T-helper 22 cell (primary cell): Measurements from ENCODE around the gene CLMP.

Source experiments
- DNase-seq: peaks from one replicate; pipeline ENCODE4 v3.0.0-alpha.2; 2020; ENCODE audit warnings: low read depth

Gene CLMP

DNA sequence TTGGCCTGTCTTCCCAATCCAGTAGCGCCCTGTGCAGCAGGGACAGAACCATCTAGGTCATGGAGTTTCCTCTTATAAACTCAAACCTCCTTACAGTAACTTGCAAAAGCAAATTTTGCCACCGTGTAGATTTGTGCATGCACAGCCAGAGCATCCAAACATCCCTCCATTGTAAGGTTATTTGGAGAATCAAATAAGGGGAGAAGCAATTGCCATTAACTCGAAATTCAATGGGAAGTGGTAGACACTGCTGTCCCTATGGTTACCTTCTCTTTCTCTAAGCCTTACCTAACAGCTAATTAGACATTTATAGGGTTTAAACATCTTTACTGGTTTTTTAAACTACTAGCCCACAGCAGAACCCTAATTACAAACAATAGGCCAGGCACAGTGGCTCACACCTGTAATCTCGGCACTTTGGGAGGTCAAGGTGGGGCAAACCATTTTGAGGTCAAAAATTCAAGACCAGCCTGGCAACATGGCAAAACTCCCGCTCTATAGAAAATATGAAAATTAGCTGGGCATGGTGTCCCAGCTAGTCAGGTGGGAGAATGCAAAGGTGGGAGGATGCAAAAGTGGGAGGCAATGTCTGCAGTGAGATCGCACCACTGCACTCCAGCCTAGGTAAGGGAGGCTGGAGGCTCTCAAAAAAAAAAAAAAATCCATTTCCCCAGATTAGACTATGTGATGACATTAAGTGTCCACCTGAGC is 139.7 kb downstream of the CLMP start:
- no peak for DNase-seq

DNA sequence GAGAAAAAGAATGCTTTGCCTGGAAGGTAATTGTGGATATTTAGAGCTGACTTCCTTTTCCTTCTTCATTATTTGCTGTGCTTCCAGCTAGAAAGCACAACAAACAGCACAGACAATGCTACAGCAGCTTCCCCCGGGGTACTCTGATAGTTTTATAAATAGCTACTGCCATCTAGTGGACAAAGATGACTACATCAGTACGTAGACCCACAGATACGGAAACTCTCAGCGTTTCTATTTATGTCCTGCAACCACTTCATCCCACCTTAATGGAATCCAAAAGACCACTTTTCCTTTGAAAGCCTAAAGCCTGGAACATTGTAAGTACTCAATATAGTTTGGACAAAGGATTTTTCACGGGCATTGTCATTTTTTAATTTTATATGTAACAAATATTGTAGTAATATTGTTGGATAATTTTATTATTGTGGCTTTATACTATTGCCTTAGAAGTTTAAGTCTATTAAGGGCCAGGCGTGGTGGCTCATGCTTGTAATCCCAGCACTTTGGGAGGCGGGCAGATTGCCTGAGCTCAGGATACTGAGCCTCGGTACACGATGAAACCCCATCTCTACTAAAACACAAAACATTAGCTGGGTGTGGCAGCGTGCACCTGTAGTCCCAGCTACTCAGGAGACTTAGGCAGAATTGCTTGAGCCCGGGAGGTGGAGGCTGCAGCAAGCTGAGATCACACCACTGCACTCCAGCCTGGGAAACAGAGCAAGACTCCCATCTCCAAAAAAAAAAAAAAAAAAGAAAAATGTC is 140.6 kb downstream of the CLMP start:
- DNase-seq, result no peak

DNA sequence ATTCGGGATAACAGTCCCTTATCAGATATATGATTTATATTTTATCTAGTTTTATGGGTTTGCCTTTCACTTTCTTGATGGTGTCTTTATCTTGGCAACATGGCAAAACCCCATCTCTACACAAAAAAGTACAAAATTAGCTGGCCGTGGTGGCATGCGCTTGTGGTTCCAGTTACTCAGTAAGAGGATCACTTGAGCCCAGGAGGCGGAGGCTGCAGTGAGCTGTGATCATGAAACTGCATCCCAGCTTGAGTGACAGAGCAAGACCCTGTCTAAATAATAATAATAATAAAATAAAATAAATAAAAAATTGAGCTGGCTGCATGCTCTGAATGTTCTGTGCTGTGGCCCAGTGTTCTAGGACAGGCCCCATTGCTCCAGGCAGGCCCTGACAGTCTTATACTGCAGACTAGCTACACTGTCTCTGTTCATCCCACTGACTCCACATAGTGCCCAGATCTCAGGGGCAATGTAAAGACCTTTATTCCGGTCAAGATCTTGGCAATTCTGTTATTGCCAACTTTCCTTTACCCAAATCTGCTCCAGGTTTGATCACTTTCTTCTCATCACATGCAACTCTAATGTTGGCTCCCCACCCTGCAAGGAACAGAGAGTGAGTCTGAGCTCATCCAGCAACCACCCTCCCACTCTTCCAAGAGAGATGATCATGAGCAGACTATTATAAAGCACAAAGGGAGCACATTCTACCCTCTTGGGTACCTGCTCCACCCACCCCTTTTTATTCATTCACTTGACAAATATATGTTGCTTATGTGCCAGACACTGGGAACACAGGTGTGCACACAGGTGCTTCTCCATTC is 141.9 kb downstream of the CLMP start:
- no peak for DNase-seq

DNA sequence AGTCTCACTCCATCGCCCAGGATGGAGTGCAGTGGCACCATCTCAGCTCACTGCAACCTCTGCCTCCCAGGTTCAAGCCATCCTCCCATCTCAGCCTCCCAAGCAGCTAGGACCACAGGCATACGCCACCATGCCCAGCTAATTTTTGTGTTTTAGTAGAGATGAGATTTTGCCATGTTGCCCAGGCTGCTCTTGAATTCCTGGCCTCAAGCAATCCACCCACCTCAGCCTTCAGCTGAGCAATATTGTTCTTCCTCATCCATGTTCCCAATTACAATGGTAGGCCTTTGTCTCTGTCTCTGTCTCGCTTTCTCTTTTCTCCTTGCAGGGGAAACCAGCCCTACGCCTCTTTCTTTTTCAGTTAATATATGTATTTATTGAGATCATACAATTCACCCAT is 143.4 kb downstream of the CLMP start:
- DNase-seq, result no peak

GRCh38 chr11:123051146-123051545 is 143.9 kb downstream of the CLMP start:
- DNase-seq, result no peak

GRCh38 chr11:123047947-123048293 is 147.1 kb downstream of the CLMP start:
- no peak for DNase-seq

- no peak for DNase-seq
These were observed 147.6 kb downstream of the CLMP start for GRCh38 chr11:123047266-123047946.

DNA sequence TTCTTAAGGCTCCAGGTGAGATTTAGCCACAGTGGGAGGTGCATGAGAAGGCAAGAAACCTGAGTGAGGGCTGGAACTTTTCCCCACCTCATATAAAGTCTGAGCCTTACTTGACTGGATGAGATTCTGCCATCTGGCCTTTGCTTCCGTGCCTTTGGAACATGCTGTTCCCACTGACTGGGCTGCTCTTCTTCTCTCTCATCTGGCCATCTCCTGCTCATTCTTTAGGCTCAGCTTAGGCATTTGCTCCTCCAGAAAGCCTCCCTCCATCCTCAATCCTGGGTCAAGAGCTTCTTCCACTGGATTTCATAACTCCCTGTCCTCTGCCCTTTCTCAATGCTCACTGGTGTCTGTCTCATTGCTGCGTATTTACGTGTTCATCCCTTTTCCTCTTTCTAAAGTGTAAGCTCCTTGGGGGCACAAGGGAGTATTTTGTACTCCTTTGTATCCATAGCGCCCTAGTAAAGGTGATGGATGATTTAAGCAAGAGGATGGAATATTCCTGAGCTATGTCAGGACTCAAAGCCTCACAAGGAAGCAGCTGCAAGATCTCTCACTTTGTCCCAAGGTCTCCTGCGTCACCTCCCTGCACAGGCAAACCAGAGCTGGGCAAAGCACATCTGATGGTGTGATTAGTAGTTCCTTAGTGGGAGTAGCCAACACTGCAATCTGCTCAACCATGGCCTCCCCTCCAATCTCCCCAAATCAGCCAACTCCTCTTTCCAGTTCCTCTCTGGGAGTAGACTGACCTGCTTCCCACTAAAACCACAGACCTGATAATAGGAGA is 148.4 kb downstream of the CLMP start:
- DNase-seq, result no peak

- DNase-seq, result no peak
These were observed 149.9 kb downstream of the CLMP start for GRCh38 chr11:123045101-123045500.

- no peak for DNase-seq
These were observed 153.9 kb downstream of the CLMP start for GRCh38 chr11:123041185-123041584.

DNA sequence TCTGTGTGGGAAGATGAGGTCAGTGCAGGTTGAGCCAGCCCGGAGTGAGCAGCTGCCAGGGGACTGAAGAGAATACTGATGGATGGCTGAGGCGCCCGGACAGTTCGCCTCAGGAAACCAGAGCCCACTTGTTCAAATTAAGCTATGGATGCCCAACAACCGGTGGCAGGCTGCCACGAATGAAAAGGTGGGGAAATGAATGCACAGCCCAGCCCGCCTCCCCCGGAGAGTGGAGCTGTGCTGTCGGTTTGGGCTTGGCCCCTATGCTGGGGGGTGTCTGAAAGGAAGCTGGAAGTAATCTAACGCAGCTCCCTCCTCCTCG is 155.0 kb downstream of the CLMP start:
- DNase-seq, result no peak

DNA sequence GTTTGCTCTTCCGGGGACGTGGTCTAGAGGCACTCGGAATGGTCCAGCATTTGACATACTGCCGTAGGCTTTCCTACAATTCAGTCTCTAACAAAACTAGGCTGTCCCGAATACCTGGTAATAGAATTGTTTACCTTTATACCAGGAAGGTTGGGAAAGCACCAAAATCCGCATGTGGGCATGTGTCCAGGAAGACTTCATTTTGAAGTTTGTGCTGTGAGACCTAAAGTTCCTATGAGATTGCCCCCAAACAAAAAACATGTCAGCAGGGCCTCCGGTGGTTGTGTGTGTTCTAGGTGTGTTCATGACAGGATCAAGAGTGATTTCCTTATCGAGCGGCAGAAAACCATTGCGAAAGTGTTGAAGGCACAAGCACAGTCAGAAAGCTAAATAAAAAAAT is 159.2 kb downstream of the CLMP start:
- no peak for DNase-seq

- DNase-seq, result no peak
These were observed 160.5 kb downstream of the CLMP start for GRCh38 chr11:123034597-123034996.

DNA sequence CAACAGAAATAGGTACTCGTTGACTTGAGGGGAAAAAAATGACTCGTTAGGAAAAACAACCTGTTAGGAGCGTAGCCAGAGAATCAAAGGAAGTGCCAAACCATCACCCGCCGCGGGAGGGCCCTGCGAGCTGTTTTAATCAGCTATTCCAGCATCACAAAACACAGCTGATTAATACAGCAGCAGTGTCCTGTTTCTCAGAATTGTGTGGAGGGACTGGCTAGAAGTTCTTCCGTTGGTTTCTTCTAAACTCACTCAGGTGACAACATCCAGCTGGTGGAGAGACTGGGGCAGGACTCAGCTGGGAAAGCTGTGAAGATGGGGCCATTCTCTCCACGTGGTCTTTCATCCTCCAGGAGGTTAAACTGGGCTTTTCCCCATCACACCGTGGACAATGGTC is 161.2 kb downstream of the CLMP start:
- no peak for DNase-seq

DNA sequence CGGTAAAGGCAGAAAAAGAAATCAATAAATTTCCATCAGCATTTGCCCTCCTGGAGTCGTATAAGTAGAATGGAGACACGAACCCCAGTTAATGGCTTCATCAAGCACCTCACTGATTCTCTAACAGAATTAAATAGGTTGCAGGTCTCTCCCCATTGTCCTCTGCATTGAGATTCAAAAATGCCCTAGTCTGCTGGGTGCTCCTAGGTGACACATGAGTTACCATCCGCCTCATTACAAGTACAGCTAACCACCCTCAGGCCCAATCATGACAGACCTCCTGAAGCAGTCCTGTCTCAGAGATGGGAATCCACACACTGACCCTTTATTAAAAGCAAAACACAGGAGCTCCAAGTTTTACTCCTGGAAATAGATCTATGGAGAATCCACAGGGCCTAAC is 164.5 kb downstream of the CLMP start:
- DNase-seq, result no peak

DNA sequence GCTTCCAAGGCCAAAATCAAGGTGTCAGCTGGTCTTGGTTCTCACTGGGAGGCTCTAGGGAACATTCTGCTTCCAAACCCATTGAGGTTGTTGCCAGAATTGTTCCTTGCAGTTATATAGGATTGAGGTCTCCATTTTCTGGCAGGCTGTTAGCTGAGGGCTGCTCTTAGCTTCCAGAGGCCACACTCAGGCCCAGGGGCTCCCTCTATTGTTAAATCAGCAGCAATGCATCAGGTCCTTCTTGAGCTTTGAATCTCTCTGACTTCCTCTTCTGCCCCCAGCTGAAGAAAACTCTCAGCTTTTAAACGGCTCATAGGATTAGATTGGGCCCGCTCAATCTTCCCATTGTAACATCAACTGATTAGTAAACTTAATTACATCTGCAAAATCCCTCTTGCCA is 174.1 kb downstream of the CLMP start:
- DNase-seq, result no peak
